Renal cortical epithelial cell (primary cell): ENCODE results near the gene F5. TPM values are rescaled to one million over a fixed set of nuclear protein-coding genes. Genes with fewer than 3 reads are reported as not detected.

Experiments
- DNase-seq: peaks from one replicate; pipeline ENCODE4 v3.0.0-alpha.2; 2011; ENCODE audit warnings: low read depth
- total RNA-seq: library from RNA; depleted of rRNA; stranded (reverse); fragments of >200 nt; gene quantifications from 2 replicates; pipeline ENCODE4 v1.2.3, GENCODE V29; 2014

F5 gene
- total RNA-seq, 1 donor from 2014 or later: 0.05 TPM

DNA sequence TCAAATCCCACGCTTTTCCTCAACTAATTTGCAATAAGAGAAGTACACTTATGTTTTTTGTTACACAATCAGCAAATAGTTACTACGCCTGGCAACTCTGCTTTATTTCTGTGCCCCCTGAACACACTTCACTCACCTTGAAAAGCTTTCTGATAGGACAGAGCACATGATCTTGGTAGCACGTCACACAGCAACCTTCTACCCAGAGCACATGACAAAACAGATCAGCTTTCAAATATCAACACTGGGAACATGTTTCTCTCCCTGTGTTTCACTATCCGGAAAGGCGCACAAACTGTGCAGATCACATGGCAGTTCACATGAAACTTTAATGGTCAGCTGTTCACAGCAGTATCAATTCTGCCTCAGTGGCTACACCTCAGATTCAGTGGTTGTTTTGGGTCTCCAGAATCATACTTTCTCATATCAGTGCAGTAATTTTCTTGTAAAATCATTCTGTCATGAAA lies 102.7 kb downstream of the F5 start:
- peak; percentile 92 for DNase-seq

DNA sequence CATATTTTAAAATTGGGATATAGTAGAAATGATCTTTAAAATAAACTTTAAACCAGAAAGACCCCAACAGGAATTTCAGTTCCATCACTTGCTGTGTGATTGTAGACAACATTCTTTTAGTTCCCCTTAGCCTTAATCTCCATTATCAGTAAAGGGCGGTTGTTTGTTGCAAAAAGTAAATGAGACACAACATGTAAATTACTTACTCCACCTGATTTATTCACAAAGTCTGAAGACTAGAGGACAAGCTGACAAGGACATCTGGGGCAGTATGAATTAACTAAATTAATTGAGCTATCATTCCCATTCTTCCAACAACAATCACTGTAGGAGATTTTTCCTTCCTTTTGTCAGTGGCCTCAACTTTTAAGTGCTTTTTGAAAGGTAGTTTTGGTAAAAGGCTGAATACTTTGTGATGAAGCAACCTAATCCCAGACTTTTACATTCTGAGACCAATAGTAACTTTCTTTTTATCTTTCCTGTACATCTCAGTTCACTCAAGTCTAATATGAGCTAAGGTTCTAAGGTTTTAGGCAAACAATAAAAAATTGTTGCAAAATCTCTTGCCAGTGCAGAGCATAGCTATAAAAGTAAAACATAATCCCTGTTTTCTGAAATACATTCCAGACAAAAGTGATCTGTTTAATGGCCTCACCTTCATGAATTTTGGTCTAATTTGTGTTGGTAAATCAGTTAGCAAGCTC lies 106.8 kb downstream of the F5 start:
- DNase-seq: no peak

- DNase-seq: no peak
These were observed 108.1 kb downstream of the F5 start for GRCh38 chr1:169478094-169478672.

GRCh38 chr1:169475806-169476387 lies 110.4 kb downstream of the F5 start:
- no peak for DNase-seq

DNA sequence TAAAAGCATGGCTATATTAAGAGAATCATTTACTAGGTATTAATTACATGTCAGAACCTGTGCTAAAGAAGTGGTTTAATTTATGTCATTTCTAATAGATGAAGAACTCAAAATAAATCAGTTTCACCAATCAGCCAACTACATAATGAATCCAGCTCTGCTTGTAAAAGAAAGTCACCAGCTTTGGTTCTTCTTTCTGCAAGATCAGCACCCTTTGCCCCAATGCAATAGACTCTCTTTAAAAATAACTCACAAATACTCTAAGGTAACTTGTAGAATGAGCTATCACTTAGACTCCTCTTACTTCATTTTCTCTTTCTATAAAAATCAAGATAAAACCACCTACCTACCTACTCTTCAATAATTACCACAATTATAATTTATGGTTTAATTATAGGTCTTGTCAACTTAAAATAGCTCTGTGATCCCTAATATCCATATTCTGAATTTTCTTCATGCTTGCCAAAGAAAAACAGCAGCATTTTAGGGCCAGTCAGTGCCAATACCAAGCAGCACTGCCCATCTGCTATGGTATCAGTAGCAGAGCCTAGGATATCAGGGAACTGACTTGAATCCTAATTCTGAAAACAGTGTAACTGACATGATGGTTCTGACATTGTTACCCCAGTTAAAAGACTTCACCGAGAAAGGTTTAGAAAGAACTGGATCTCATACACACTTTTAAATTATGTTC lies 111.8 kb downstream of the F5 start:
- DNase-seq: no peak

GRCh38 chr1:169473347-169473746 lies 112.9 kb downstream of the F5 start:
- DNase-seq: no peak

GRCh38 chr1:169472738-169473137 lies 113.5 kb downstream of the F5 start:
- DNase-seq: no peak

DNA sequence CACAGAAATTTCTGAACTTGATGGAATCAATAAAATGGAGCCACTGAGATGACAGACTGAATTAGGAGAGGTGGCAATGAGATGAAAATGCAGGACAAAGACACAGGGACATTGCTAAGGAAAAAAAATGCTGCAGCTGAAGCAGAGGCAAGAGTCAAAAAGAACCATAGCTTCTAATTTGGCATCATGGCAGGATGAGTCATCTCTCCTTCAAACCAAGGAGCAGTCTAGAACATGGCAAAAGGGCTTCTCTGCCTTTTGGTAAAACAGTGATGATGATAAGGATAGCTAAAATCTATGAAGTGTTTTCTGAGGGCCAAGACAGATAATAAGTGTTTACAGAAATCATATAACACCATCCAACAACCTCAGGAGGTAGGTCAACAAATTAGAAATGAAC lies 117.3 kb downstream of the F5 start:
- DNase-seq: no peak

DNA sequence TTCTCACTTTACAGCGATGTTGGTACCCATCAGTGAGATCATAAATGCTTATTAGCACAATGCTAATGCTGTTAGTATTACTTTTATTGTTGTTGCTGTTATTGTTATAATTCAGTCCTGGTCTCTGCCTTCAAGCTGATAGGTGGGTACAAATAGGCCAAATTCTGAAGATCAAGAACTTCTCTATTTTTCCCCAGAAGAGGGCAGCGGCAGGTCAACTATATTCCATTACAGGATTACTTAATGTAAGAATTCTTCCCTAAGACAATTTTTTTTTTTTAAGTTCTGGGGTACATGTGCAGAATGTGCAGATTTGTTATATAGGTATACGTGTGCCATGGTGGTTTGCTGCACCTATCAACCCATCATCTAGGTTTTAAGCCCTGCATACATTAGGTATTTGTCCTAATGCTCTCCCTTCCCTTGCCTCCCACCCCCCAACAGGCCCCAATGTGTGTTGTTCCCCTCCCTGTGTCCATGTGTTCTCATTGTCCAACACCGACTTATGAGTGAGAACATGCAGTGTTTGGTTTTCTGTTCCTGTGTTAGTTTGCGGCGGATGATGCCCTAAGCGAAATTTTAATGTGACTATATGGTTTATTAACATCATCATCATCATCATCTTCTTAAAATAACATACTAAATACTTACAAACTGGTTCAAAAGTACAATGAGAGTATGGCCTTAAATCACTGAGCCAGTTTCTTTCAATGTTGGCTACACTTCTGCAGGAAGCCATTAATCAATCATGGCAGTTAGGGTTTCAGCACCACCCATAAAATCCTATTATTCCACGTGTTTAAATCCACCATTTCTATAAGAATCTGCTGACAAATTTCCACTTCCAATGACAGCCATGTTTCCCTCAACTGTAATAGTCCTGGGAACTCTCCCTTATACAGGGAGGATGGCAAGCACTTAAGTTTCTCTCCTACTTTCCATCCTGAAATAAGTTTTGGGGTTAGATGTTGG lies 119.7 kb downstream of the F5 start:
- peak; percentile 50 for DNase-seq

GRCh38 chr1:169465281-169465680 lies 121.0 kb downstream of the F5 start:
- DNase-seq: no peak

Other genes starting within 250 kb of the F5 start
- 41.7 and 70.7 TPM in 2 replicates for gene NME7, start 218.7 kb downstream of the F5 start, total RNA-seq
- 58.3 and 68.6 TPM in 2 replicates for gene BLZF1, start 218.3 kb downstream of the F5 start, total RNA-seq
- 3.8 and 6.0 TPM in 2 replicates for gene CCDC181, start 159.0 kb downstream of the F5 start, total RNA-seq
- 11.9 and 29.9 TPM in 2 replicates for gene SLC19A2, start 100.5 kb downstream of the F5 start, total RNA-seq
- gene SELP, start 43.6 kb upstream of the F5 start, total RNA-seq: not detected in 2 replicates
- gene SELL, start 125.1 kb upstream of the F5 start, total RNA-seq: 0.25 TPM in 1 of 2 replicates, not detected in the other
- not detected in 2 replicates for gene SELE, start 147.6 kb upstream of the F5 start, total RNA-seq
- gene METTL18, start 208.4 kb upstream of the F5 start, total RNA-seq: 5.9 and 7.3 TPM in 2 replicates